SK-N-SH (cell line): ENCODE results near the gene DUS3L.

Source experiments
- CTCF ChIP-seq: fragments of 200-600 bp; sonication (generic); IDR thresholded peaks from 2 replicates; pipeline ENCODE4 v1.6.1; 2017; ENCODE audit warnings: antibody characterized with exemption, mild to moderate bottlenecking, moderate library complexity
- EZH2phosphoT487 ChIP-seq: fragments of 200-600 bp; sonication (generic); IDR thresholded peaks from 2 replicates; pipeline ENCODE4 v1.6.1; 2017; ENCODE audit warnings: low read depth, mixed run types, mild to moderate bottlenecking, antibody characterized with exemption, moderate library complexity, borderline replicate concordance

GRCh38 chr19:5814123-5814851 lies 23.3 kb upstream of the DUS3L start:
- TF ChIP-seq CTCF (no peak), EZH2phosphoT487 (no peak)
